Muscle of arm (tissue), 12 donors: ENCODE results near the gene NOM1. TPM values are rescaled to one million over a fixed set of nuclear protein-coding genes. Genes with fewer than 3 reads are reported as not detected.

Experiments
- DNase-seq: peaks from one replicate; pipeline ENCODE4 v3.0.0-alpha.2; 2013
- polyA plus RNA-seq, 12 donors: library from polyadenylated mRNA; unstranded; fragments of 120-200 nt; gene quantifications; one replicate each; pipeline ENCODE4 v1.2.1, GENCODE V29; 2013; ENCODE audit not compliant: insufficient read length in 12 of 12

The NOM1 gene
- polyA plus RNA-seq, 12 donors: 11.0 to 25.7 (median 16.7) TPM; not detected in 1

DNA sequence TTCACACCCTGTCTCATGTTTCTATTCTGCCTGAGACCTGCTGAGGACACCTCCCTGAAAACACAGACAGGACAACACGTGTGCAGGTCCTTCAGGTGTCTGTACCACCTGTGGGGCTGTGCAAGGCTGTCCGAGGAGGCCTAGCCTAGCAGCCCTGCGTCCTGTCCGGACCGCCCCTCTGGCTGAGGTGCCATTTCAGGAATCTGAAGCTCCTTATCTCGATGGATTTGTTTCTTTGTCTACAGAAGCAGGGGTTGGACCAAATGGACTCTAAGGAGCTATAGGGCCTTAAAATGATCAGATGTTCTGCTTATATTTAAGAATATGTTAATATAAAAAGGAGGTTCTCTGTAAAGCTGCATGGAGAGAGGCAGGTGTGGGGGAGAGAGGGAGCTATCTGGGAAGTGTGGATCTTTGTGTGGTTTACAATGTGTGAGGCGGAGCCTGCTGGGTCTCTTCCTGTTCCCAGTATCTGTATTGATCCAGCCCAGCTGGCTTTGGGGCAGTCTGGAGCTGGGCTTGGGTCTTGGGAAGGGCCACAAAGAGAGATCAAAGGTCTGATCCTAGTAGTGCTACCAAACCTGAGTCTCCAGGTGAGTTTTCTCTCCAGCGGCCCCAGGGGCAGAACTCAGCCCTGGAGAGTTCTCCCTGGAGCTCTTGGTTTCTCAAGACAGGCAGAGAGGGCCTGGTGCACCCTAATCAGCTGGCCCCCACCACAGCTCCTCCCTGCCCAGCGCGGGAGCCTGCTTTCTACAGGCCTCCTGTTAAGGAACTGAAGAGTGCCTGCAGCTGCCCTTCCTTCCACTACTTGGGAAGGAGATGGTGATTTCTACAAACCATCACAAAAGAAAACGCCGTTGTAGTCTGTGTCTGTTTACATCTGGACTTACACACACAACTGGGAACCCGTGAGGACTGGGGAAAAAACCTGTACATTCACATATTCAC, 64.4 kb downstream of the NOM1 start:
- DNase-seq: no peak

DNA sequence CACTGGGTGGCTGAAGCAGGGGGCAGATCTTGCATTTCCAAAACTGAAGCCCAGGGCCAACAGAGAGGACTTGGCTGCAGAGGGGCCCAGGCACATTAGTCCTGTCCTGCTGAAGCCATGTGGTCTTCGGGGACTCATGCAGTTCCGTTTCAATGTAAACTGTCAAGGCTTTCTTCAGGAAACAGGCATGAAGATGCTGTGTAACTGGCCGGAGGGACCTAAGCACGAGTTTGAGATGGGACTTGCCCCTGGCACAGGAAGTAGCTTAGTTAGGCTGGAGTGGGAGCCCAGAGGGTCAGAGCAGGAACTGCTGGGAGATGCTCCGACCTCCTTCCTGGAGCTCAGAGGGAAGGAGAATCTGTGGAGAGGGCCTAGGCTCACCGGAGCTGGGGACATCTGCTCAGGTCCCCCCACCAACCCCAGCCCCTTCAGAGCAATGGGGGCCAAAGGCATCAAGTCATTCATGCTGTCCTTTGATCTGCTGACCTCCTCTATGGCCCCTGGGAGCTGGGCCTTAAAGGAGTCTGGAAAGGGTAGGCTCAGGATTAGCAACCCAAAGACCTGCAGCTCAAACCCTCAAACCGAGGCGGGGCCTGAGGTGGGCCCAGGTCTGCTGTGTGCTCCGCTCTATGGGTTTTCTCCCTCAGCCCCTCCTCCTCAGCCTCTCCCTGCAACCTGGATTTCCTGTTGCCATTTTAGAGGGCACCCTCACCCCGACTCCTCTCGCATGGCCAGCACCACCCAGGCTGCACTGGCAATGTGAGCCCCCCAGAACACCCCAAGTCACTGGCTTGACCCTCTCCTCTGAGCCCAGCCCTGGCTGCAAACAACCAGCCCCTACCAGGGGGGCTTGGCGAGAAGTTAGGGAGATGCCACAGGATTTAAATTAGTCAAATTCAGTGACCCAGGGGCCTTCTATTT, 65.4 kb downstream of the NOM1 start:
- no peak for DNase-seq

DNA sequence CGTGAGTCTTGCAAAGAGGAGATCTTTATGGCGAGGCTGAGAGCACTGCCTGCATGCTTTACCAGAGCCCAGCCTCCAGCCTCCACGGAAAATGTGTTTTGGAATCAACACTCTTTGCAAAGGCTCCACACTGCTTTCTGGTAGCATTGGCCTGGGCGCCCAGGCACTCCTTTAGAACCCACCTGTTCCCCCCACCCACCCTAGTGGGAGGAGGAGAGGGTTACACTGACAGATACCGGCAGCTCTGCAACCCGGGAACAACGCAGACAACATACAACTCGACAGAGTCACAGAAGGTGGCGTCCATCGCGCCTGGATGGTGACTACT, 66.5 kb downstream of the NOM1 start:
- DNase-seq: no peak

DNA sequence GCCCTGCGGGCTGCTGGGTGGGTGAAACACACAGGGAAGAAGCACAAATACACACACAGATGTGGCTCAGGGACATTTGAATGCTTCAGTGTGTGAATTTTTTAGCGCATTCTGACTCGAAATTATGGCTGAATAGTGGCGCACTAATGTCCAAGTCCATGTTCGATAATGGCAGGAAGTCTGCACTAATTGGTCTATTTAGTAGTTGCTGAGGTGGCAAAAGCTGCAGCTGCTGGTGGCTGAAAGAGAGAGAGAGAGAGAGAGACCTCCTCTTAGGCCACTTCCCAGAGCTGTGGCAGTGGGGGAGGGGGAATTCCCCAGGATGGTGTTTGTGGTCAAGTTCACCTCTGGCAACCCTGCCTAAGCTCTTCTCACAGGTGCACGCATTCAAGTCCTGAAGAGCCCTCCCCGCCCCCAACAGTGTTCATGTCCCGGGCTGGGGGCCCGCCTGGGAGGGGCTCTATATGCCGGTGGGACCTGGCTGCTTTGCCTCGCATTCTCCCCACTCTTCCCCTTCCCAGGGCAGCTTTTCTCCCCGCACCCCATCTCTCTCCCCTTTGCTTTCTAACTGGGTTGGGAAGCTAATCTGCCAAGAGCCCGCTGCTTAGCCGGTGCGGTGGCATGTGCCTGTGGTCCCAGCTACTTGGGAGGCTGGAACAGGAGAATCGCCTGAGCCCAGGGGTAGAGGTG, 67.0 kb downstream of the NOM1 start:
- no peak for DNase-seq

DNA sequence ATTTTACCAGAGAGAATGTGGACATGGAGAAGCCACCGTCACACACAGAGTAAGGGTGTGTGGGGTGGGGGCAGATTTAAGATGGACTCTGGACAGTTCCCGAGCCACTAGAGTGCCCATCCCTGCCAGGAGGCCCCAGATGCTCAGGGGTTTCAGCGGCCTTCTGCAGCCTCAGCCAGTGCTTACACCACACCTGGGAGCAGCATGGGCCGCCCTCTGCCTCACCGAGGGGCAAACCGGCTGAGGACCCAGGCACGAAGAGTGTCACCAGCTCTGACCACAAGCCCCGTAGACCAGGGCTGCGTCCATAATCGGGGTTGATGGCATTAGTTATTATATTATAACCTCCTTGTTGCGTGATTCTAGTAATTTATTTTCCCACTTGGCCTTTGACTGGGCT, 67.6 kb downstream of the NOM1 start:
- DNase-seq: no peak

DNA sequence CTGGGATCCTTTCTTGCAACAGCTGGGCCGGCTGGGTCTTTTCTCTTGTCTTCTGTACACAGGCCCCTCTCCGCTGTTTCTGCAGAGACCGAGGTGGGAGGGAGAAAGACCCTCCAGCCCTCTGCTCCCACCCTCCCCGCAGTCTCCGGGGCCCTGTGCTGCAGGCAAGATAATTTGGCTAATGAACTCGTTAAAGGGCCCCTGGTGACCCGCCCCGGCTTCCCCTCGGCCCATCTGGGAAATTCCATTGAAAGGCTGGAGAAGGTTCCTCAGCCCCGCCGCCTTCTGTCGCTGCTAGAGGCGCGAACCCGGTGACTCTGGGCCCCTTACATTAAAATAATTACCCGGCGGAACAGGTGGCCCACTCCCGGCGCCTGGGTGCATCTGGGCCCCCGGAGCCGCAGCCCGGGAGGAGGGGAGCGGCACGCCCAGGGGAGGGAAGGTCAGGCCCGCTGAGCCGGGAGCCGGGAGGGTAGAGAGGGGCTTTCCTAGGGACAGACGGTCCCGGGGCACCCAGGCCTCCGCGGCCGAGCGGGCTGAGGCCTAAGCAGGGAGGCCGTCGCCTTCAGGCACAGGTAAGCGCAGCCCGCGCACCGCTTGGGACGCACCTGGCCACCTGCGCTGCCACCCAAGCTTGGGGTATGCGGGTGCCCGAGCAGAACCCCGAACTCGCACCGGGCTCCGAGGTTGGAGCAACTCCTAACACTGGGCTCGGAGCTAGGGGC, 68.3 kb downstream of the NOM1 start:
- no peak for DNase-seq

DNA sequence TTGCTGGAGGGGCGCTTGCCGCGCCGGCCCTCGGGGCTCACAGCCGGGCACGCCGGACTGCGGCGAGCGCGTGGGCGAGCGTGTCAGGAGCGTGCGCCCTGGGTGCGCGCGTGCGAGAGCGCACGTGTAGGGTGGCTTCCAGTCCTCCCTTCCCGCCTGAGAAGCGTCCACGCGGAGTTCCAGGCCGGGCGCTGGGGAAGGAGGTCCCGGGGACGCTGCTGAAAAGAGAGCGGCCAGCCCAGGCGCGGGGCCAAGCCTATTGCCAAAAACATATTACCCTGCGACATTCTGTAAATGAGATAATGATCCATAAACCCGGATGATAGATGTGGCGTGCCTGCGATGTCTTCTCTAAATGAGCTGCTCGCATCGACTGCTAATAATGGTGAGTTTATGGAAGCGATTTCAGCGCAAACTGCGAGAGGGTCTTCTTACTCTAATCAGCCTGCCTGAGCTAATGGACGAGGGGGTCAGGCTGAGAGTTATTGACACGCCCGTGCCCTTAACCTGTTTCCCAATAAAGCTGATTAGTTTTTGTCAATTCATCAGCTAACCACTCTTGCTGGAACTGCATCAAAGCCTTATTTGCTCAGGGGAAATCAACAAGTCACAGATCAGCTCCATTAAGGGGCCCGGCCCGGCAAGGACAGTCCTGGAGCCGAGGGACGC, 69.0 kb downstream of the NOM1 start:
- DNase-seq: no peak

DNA sequence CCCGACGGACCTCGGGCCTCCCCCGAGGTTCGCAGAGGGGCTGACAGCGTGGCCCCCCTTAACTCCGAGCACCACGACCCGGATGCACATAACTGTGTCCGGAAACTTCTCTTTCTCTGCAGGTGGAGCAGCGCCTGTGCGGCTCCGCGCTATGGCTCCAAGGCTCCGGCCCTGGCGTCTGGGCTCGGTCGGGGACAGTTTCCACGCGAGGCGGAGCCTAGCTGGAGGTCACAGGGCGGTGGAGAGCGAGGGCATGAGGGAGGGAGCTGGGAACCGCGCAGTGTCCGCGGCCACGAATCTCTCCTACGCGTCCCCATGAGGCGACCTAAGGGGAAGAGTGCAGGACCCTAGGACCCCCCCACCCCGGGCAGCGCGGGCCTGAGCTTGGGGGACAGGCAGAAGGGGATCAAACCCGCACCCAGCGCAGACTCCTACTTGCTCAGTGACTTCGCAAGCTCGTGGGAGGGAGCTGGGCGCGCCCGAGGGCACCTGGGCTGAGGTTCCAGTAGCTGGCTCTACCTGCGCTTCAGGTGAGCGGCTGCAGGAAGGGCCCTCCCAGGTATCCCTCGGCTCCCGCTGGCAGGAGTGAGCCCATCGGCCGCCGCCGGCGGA, 69.6 kb downstream of the NOM1 start:
- DNase-seq: no peak

DNA sequence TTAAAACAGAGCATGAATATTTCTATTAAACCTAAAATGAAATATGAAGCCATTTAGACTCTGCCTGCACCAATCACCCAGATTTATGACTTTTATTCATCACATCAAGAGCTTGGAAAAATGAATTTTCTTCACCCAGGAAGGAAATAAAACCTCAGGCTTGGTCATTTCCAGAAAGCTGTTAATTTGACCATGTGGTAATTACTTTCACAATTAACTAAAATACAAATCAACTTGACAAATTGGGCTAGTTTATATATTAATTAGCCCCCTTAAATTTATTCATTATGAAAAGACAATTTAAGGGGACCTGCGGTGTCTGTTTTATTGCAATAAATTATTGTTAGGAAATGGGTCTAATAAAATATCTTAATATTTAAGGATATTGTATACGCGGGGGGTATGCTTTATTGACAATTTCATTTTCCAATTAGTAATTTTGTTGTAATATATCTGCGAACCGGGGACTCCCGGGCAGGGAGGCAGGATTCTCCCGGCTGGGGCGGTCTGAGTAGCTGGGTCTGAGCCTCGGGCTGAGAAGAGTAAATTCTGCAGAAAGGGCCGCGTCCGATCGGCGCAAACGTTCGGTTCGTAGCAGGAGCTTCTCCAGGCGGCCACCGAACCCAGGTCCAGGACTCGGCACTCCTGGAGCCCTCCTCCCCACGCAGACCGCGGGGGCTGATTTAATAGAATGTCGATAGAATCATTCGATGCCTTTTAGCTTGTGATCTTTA, 70.4 kb downstream of the NOM1 start:
- no peak for DNase-seq

DNA sequence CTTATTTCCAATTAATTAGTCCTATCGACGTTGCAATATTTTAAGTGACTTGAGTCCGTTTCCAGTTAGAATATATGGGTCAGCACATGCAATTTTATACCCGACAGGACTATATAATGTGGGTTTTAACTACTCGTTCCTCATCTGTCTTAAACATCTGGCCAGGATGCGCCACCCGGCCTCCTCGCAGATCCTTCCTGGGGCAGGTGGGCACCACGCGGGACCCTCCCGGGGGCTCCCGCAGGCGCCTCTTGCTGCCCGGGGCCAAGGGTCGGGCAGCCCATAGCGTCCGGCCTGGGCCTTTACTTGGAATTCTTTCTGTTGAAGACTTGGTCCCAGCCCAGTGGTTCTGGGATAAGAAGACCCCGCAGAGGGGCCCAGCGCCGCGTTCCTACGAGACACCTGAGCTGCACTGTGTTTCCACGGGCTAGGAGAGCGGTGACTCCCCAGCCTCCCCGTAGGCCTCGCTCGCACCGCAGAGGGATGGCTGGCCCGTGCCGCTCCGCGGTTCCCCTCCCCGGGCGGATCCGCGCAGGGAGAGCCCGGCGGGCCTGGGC, 71.1 kb downstream of the NOM1 start:
- no peak for DNase-seq

DNA sequence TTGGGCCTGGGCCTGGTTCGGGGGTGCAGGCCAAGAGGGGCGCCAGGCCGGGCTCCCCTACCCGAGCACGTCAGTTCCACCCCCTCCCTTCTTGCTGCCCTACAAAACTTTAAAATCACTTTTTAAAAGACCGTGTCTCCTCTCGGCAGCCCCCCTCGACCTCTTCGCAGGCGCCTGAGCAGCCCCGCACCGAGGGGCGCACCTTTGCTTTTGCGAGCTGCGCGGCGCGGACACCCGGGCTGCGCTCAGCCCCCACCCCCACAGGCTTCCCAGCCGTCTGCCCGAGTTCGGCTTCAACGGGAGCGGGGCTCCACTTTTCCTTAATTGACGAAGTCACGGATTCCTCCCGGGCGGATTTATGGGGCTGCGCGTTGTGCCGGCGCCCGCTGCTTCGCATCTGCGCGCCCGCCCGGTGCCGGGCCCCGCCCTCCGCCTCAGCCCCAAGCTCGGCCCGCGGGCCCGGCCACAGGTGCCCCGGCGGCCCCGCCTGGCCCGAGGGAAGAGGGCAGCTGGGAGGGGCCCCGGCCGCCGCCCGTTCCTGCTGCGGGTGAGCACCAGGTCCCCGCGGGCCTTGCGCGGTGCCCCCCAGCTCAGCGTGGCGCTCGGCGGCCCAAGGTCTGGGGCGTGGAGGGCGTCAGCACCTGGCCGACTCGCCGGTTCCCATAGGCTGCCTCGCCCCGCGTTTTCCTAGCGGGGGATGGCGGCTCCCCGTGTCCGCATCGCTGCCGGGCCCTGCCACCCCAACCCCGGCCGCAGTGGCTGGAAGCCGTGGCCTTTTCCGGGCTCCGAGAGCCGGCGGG, 71.8 kb downstream of the NOM1 start:
- no peak for DNase-seq

DNA sequence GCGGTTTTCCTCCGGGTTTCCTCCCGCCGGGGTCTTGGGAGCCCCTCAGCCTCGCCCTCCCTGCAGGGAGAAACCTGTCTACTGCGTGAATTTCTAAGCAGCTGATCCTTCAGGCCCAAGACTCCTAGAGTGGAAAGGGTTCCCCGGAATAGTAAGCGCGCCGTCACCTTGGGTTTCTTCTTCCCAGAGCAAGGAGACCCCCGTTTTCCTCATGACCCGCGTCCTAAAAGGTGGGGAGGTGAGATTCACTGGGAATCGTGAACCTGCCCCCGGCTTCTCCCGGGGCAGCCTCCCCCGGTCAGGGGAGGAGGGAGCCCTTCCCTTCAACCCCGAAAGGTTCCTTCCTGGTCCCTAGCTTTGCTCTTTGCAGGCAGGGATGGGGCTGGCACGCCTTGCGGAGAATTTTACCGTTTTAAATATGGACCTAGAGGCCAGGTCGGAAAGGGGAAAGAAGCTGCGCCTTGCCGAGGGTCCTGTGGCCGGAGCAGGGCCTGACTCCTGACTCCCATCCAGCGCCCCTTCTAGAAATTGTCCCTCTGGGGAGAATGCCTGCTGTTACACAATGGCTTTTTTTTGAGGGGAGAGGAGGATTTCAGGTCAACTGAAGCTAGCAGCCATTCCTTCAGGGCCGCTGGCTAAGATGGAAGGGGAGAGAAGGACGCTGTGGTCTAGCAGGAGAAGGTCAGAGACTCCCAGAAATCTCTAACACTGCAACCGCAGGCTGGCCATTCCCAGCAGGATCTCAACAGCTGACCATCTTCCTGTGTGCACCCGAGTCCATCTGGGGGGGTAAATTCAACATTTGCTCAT, 72.6 kb downstream of the NOM1 start:
- no peak for DNase-seq

Other genes starting within 250 kb of the NOM1 start
- gene LMBR1, start 56.5 kb upstream of the NOM1 start, polyA plus RNA-seq: 10 to 100 TPM in 11 of 12 donors, not detected in 1; 27.9 to 77.6 (median 40.3) TPM
- gene MNX1, start 61.0 kb downstream of the NOM1 start, polyA plus RNA-seq: not detected
- 10 to 100 TPM in 11 of 12 donors, not detected in 1; 33.5 to 50.4 (median 37.0) TPM for gene UBE3C, start 189.2 kb downstream of the NOM1 start, polyA plus RNA-seq